Activated CD4-positive, alpha-beta T cell treated with anti-CD3 and anti-CD28 coated beads for 36 hours (primary cell): ENCODE results near the gene TYW1B. TPM values are rescaled to one million over a fixed set of nuclear protein-coding genes. Genes with fewer than 3 reads are reported as not detected.
A peak's percentile ranks its signal among the peaks of the same experiment; 100 is the strongest.
"Not testable (repeated sequence)": the region's sequence is repeated elsewhere in the genome, so short reads cannot be mapped to it uniquely, and the experiment has no call there.

Source experiments
- ATAC-seq: fragments of 200-7000 bp; cut with Tn5 transposase; one replicate; pipeline ENCODE4 v1.10.0; 2021; ENCODE audit warnings: mild to moderate bottlenecking, moderate library complexity
- CTCF ChIA-PET: fragments of 350-600 bp; sonication (Branson Sonifier 250); formaldehyde crosslinking; loops from one replicate; lab custom pipeline; 2021; ENCODE audit warnings: antibody characterized with exemption; lab: Charles Lee
- POLR2A ChIA-PET: fragments of 350-600 bp; sonication (Branson Sonifier 250); formaldehyde crosslinking; loops from one replicate; lab custom pipeline; 2021; ENCODE audit warnings: antibody characterized with exemption, inconsistent platforms; lab: Charles Lee
- DNase-seq: peaks from one replicate; pipeline ENCODE4 v3.0.0-alpha.2; 2020
- H3K27ac Mint-ChIP-seq: one replicate; pipeline ENCODE4 v1.8.0; 2021; ENCODE audit warnings: mixed read lengths
- H3K27me3 Mint-ChIP-seq: one replicate; pipeline ENCODE4 v1.8.0; 2021; ENCODE audit warnings: mixed read lengths
- H3K36me3 Mint-ChIP-seq: one replicate; pipeline ENCODE4 v1.8.0; 2021; ENCODE audit warnings: low read depth, mixed read lengths
- H3K4me1 Mint-ChIP-seq: one replicate; pipeline ENCODE4 v1.8.0; 2021; ENCODE audit warnings: mixed read lengths
- H3K4me3 Mint-ChIP-seq: one replicate; pipeline ENCODE4 v1.8.0; 2021; ENCODE audit warnings: mild to moderate bottlenecking, moderate library complexity, mixed read lengths
- H3K9me3 Mint-ChIP-seq: one replicate; pipeline ENCODE4 v1.8.0; 2021; ENCODE audit warnings: low read depth, mixed read lengths
- intact Hi-C, 2 experiments: fragments of 100-400 bp; cut with DNase I in 1 of 2; cut with micrococcal nuclease in 1 of 2; formaldehyde crosslinking; loops; one replicate each; pipeline versions ENCODE4 v1.14.2 to v1.15.1; 2022 to 2024; cut with DNase I, micrococcal nuclease
- total RNA-seq, 2 experiments: library from RNA; stranded (reverse); gene quantifications; one replicate each; pipeline ENCODE4 v1.2.3, GENCODE V29; 2021

TYW1B gene
- total RNA-seq, 2 experiments from 2014 or later: 3.5 to 3.9 TPM

DNA sequence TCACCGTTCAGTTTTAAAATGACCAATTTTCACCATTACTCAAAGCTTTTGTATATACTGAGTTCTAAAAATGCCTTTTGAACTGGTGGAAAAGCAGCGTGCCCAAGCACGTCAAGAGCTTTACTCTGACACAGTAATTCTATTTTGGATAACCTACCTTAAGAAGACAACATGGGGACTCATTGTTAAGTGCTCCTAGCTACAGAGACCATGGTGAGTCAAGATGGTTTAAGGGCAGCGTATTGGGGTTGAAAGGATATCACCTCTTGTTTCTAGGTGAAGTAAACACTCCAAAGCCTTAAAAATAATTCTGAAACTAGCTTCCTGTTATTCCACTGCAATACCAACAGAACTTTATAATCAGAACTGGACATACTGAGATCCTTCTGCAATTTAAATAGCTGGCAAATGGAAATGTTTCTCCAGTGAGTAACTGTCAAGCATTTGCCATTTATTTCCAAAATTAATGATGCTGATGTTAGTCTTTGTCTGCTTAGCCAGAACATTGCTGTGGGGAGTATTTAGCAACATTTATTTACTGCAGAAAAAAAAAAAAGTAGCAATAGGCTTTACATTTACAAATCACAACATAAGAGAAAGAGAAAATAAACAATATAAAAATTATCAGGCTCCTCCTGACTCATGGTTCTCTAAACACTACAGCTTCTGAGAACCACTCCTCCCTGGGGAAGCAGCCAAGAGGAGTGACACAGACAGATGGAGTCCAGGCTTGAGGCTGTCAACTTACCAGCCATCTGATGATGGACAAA lies 44.2 kb downstream of the TYW1B start:
- ATAC-seq, intact Hi-C loops, H3K27ac Mint-ChIP-seq, CTCF ChIA-PET, H3K9me3 Mint-ChIP-seq, H3K4me1 Mint-ChIP-seq, H3K27me3 Mint-ChIP-seq, H3K4me3 Mint-ChIP-seq, H3K36me3 Mint-ChIP-seq, DNase-seq, POLR2A ChIA-PET: not testable (repeated sequence)

DNA sequence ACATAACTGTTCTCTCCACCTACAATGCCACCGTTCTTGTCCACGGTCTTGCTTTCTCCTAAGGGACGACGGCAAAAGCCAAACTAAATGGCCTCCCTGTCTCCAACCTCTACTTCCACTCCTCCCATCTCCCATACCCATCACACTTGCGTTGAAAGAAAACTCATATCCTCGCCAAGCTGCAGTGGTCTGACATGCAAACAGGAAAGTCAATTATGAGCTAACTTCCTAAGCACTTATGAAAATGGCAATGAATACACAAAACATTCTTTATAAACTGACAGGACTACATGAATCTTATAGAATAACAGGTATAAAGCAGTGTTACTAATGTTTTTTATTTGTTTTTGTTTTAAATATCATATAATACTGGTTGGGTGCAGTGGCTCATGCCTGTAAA lies 46.4 kb downstream of the TYW1B start:
- Mint-ChIP-seq H3K36me3 (peaks cover 9% of the 10 kb centered on the region), H3K9me3 (no peaks in the 10 kb centered on the region), H3K4me1 (no peaks in the 10 kb centered on the region), H3K4me3 (no peak overlapping the region), H3K27me3 (no peaks in the 10 kb centered on the region), H3K27ac (peak overlapping the region; percentile 1)
- CTCF ChIA-PET: no interaction called here
- intact Hi-C loops: no loop called here
- DNase-seq (no peak), ATAC-seq (no peak)
- POLR2A ChIA-PET: no interaction called here

DNA sequence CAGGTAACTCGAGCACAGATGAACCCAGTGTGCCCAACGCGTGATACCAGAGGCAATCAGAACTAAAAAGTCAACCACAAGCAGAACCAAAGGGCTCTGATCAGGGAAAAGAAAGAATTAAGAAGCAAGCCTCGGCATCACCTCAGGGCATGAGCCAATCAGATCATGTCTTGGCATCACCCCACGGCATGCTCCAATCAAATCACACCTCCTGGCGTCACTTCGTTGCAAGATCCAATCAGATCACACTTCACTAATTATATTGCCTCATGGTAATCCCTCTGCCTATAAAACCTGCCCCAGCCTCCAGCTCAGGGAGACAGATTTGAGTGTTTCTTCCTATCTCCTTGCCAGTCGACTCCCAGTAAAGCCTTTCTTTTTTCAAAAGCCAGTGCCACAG lies 46.8 kb downstream of the TYW1B start:
- Mint-ChIP-seq H3K36me3 (peaks cover 9% of the 10 kb centered on the region), H3K9me3 (no peaks in the 10 kb centered on the region), H3K4me3 (no peak overlapping the region), H3K27me3 (no peaks in the 10 kb centered on the region), H3K4me1 (no peaks in the 10 kb centered on the region), H3K27ac (no peak overlapping the region)
- no peak for ATAC-seq
- no peak for DNase-seq
- CTCF ChIA-PET: no interaction called here
- POLR2A ChIA-PET: no interaction called here
- intact Hi-C loops: no loop called here

DNA sequence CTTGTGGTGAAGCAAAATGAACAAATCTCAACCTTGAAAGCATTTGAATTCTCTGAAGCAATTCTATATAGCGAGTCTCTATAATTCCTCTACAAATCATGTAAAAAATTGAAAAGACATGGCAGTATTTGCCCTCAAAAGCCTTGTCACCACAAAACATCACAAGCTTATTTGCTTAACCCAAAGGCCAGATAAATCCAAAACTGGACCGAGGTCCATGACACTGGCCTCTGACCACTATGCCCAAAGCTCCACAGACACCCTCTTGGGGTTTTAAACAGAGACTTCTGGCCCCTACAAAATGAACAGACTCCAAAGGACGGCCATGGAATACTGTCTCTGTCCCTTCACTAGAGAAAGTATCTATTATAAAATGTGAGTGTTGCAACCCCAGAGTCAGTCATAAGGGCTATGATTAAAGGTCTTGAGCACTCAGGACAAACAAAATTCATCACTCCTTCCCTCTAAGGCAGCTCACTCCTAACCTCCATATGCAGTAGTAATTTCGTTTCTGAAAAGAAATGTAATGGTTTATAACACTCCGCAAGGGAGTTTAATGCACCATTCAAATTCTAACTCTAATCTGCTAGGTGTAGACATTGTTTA lies 47.6 kb downstream of the TYW1B start:
- H3K4me3 Mint-ChIP-seq, CTCF ChIA-PET, H3K27me3 Mint-ChIP-seq, H3K9me3 Mint-ChIP-seq, intact Hi-C loops, H3K27ac Mint-ChIP-seq, ATAC-seq, H3K4me1 Mint-ChIP-seq, DNase-seq, POLR2A ChIA-PET: not testable (repeated sequence)
- peaks cover 14% of the 10 kb centered on the region for H3K36me3 Mint-ChIP-seq

DNA sequence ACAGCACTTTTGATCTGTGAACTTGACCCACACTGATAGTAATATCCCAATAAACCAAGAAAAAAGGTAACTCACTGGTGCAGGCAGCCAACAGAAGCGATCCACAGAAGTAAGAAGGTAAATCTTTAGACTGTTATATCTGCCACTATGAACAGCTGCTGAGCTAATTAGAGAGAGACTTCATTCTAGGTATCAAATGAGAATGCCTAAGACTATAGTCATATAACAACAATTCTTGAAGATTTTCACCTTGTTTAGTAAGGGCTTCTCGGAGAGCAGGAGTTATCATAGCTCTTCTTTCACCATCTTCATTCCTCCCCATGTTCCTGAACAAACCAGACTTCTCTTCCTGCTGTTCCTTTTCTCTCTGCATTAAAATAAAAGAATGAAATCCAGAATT lies 50.8 kb downstream of the TYW1B start:
- ATAC-seq, H3K27me3 Mint-ChIP-seq, H3K4me3 Mint-ChIP-seq, DNase-seq, H3K27ac Mint-ChIP-seq, H3K4me1 Mint-ChIP-seq, H3K9me3 Mint-ChIP-seq, CTCF ChIA-PET, POLR2A ChIA-PET, intact Hi-C loops: not testable (repeated sequence)
- H3K36me3 Mint-ChIP-seq: peaks cover 34% of the 10 kb centered on the region

DNA sequence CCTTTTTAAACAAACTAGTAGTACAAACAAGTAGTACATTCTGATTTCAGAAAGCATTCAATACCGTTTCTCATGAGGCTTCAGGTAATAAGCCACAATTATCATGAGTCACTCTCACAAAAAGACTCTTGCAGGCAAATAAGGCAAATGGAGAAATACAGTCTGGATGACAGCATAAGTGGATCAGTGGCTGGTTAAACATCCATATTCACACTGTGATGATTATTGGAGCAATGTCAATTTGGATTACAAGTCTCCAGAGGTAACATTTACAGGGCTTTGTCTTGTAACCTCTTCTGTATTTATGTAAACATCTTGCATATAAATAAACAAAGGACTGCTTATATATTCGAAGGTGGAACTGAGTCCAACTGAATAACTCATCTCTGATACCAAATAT lies 55.4 kb downstream of the TYW1B start:
- DNase-seq, H3K27ac Mint-ChIP-seq, ATAC-seq, H3K9me3 Mint-ChIP-seq, intact Hi-C loops, POLR2A ChIA-PET, H3K4me1 Mint-ChIP-seq, CTCF ChIA-PET, H3K27me3 Mint-ChIP-seq, H3K4me3 Mint-ChIP-seq: not testable (repeated sequence)
- H3K36me3 Mint-ChIP-seq: peaks cover 44% of the 10 kb centered on the region

DNA sequence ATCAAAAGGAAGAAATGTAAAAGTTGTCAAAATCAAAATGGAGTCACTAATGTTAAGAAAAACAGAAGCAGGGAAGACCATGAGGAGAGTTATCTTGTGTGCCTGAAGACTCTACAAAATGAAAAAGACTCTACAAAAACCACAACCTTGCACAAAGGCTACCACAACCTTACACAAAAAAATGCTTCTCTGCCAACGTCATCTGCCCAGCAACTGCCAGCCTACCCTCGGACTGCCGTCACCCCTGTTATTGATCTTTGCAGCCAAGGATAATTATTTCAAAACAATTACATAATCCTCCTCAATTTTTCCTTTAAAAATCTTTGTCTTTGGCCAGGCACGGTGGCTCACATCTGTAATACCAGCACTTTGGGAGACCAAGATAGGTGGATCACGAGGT lies 61.0 kb downstream of the TYW1B start:
- intact Hi-C loops, POLR2A ChIA-PET, H3K4me1 Mint-ChIP-seq, ATAC-seq, H3K27me3 Mint-ChIP-seq, H3K27ac Mint-ChIP-seq, H3K4me3 Mint-ChIP-seq, H3K9me3 Mint-ChIP-seq, DNase-seq, CTCF ChIA-PET: not testable (repeated sequence)
- H3K36me3 Mint-ChIP-seq: peaks cover 32% of the 10 kb centered on the region

DNA sequence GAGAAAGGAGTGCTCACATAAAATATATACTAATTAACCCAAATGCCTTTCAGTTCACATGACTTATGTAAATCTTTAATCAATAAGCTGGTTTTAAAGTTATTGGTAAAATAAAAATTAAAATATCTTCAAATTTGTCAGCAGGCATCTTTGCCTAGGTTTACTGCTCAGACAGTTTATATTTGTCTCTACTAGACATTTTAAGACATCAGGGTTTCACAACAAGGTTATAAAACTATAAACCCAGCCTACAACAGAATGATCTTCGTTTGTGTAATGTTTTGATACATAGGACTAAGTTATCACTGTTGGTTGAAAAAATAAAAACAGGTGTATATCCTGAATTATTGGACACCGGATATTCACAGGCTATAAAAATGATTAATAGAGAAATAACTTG lies 67.4 kb downstream of the TYW1B start:
- H3K4me1 Mint-ChIP-seq: no peaks in the 10 kb centered on the region
- ATAC-seq (no peak), DNase-seq (no peak)
- no peak overlapping the region for H3K27ac Mint-ChIP-seq
- intact Hi-C loops: no loop called here
- H3K4me3 Mint-ChIP-seq: no peak overlapping the region
- peaks cover 21% of the 10 kb centered on the region for H3K9me3 Mint-ChIP-seq
- CTCF ChIA-PET: interaction anchor here (0.7 kb wide), 1 partner anchor 563 kb away, joined by 3 read pairs; no protein-coding TSS in a partner anchor
- H3K27me3 Mint-ChIP-seq: no peaks in the 10 kb centered on the region
- POLR2A ChIA-PET: no interaction called here
- H3K36me3 Mint-ChIP-seq: peaks cover 47% of the 10 kb centered on the region

DNA sequence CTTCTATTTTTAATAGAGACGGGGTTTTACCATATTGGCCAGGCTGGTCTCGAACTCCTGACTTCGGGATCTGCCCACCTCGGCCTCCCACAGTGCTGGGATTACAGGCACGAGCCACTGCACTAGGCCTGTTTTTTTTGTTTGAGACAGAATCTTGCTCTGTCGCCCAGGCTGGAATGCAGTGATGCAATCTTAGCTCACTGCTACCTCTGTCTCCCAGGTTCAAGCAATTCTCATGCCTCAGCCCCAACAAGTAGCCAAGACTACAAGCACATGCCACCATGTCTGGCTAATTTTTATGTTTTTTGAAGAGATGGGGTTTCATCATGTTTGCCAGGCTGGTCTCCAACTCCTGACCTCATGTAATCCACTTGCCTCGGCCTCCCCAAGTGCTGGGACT lies 73.7 kb downstream of the TYW1B start:
- no peak overlapping the region for H3K4me3 Mint-ChIP-seq
- intact Hi-C loops: no loop called here
- H3K27ac Mint-ChIP-seq: no peak overlapping the region
- DNase-seq: no peak
- CTCF ChIA-PET: no interaction called here
- no peak for ATAC-seq
- peaks cover 8% of the 10 kb centered on the region for H3K9me3 Mint-ChIP-seq
- H3K27me3 Mint-ChIP-seq: no peaks in the 10 kb centered on the region
- H3K36me3 Mint-ChIP-seq: peaks cover 33% of the 10 kb centered on the region
- H3K4me1 Mint-ChIP-seq: no peaks in the 10 kb centered on the region
- POLR2A ChIA-PET: no interaction called here

DNA sequence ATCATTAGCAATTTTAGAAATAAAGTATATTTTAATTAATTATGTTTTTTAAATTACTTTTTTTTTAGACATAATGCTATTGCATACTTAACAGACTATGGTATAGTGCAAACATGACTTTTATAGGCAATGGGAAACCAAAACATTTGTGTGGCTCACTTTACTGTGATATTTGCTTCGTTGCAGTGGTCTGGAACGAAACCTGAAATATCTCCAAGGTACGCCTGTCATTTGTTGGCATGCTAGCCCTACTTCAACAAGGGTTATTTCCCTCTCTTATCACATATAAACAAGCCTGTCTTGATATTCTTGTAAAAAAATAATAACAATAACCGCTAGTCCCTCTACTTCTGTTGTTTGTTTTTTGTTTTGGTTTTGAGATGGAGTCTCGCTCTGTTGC lies 74.2 kb downstream of the TYW1B start:
- Mint-ChIP-seq H3K4me3 (no peak overlapping the region), H3K9me3 (peaks cover 5% of the 10 kb centered on the region), H3K36me3 (peaks cover 27% of the 10 kb centered on the region), H3K4me1 (no peaks in the 10 kb centered on the region), H3K27me3 (no peaks in the 10 kb centered on the region), H3K27ac (no peak overlapping the region)
- DNase-seq: no peak
- no peak for ATAC-seq
- intact Hi-C loops: no loop called here
- CTCF ChIA-PET: no interaction called here
- POLR2A ChIA-PET: no interaction called here

DNA sequence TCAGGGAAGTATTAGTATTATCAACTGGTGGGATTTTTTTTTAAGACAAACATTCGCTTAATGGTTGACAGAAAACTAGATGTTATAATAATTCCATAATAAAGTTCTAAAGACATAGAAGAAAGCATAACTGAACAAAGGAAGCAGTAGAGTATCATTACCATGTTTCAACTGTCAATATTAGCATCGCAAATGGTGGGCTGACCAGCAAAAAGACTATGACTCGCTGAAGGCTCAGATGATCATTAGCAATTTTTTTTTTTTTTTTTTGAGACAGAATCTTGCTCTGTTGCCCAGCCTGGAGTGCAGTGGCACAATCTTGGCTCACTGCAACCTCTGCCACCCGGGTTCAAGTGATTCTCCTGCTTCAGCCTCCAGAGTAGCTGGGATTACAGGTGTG lies 74.8 kb downstream of the TYW1B start:
- CTCF ChIA-PET, POLR2A ChIA-PET, DNase-seq, H3K27me3 Mint-ChIP-seq, H3K27ac Mint-ChIP-seq, ATAC-seq, H3K9me3 Mint-ChIP-seq, H3K4me1 Mint-ChIP-seq, H3K4me3 Mint-ChIP-seq, intact Hi-C loops: not testable (repeated sequence)
- peaks cover 22% of the 10 kb centered on the region for H3K36me3 Mint-ChIP-seq

DNA sequence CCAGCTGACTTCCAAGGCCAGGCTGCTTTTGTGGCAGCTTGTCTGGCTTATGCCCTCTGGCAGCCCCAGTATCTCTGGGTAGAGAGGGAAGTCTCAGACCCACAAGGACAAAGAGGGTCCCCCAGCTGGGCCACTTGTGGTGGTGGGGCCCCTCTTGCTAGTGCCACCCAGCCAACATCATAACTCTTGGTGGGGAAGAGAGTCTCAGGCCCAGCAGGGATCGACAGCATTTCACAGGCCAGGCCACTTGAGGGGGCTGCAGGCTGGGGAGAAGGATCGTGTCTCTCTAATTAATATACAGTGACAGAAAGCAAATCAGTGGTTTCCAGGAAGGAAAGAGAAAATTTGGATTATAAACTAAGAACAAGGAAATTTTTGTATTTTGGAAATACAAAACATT lies 76.0 kb downstream of the TYW1B start:
- ChIA-PET POLR2A (no interaction called here), CTCF (no interaction called here)
- Mint-ChIP-seq H3K36me3 (peaks cover 21% of the 10 kb centered on the region), H3K4me1 (no peaks in the 10 kb centered on the region), H3K27ac (no peak overlapping the region), H3K27me3 (no peaks in the 10 kb centered on the region), H3K9me3 (no peaks in the 10 kb centered on the region), H3K4me3 (no peak overlapping the region)
- intact Hi-C loops: no loop called here
- ATAC-seq (no peak), DNase-seq (no peak)
